Colonic mucosa (tissue), 4 donors: ENCODE data around the gene CD38. TPM values are rescaled to one million over a fixed set of nuclear protein-coding genes. Genes with fewer than 3 reads are reported as not detected.
"Not testable (repeated sequence)": the region's sequence is repeated elsewhere in the genome, so short reads cannot be mapped to it uniquely, and the experiment has no call there.

Experiments used
- DNase-seq: peaks from one replicate; pipeline ENCODE4 v3.0.0-alpha.2; 2020
- H3K27ac ChIP-seq: fragments of 200-600 bp; one replicate; pipeline ENCODE4 v1.8.0; 2021
- H3K27me3 ChIP-seq: fragments of 200-600 bp; one replicate; pipeline ENCODE4 v1.8.0; 2021
- H3K36me3 ChIP-seq: fragments of 200-600 bp; one replicate; pipeline ENCODE4 v1.8.0; 2021
- H3K4me1 ChIP-seq: fragments of 200-600 bp; one replicate; pipeline ENCODE4 v1.8.0; 2021; ENCODE audit warnings: mild to moderate bottlenecking
- H3K4me3 ChIP-seq: fragments of 200-600 bp; one replicate; pipeline ENCODE4 v1.8.0; 2021
- H3K9ac ChIP-seq, 2 donors: one replicate each; pipeline ENCODE4 v1.7.0; 2013; ENCODE audit warnings: control low read depth in 2 of 2, low read depth in 2 of 2, low read length in 2 of 2
- H3K9me3 ChIP-seq: fragments of 200-600 bp; one replicate; pipeline ENCODE4 v1.8.0; 2021
- CTCF ChIP-seq: fragments of 200-600 bp; IDR thresholded peaks from one replicate; pipeline ENCODE4 v1.8.0; 2022; ENCODE audit warnings: antibody characterized with exemption, mild to moderate bottlenecking
- intact Hi-C: fragments of 100-400 bp; cut with DNase I; formaldehyde crosslinking; loops from one replicate; pipeline ENCODE4 v1.14.1; 2022
- total RNA-seq, 2 donors: library from RNA; stranded (reverse); fragmentation: NEBNext Ultra II Directional in 1 of 2; extraction: Animal tissue kit (Norgen Biotek cat#: 25700) in 1 of 2; gene quantifications; one replicate each; pipeline ENCODE4 v1.2.1, GENCODE V29; 2021
- donor health status: healthy.
- donor health status: DM: no; HTN: no; CAD: no.
- donor health status: DM: no; HTN: no; CAD: no.

The CD38 gene
- total RNA-seq, 2 donors from 2014 or later: 2.5 to 2.6 TPM

GRCh38 chr4:15799141-15799540 is 21.0 kb downstream of the CD38 start:
- H3K36me3 ChIP-seq: no peaks in the 10 kb centered on the region
- no peak for TF ChIP-seq CTCF
- intact Hi-C loops: no loop called here
- H3K27ac ChIP-seq: no peak overlapping the region
- H3K27me3 ChIP-seq: no peaks in the 10 kb centered on the region
- no peak overlapping the region for H3K4me3 ChIP-seq
- H3K9me3 ChIP-seq: no peaks in the 10 kb centered on the region
- DNase-seq: no peak
- no peaks in the 10 kb centered on the region for H3K4me1 ChIP-seq
- no peak overlapping the region for H3K9ac ChIP-seq

GRCh38 chr4:15799701-15800100 is 21.6 kb downstream of the CD38 start:
- TF ChIP-seq CTCF: no peak
- Histone ChIP-seq H3K4me3 (no peak overlapping the region), H3K36me3 (no peaks in the 10 kb centered on the region), H3K27me3 (no peaks in the 10 kb centered on the region), H3K9ac (no peak overlapping the region), H3K4me1 (no peaks in the 10 kb centered on the region), H3K9me3 (no peaks in the 10 kb centered on the region), H3K27ac (no peak overlapping the region)
- intact Hi-C loops: loop anchor here (5.0 kb wide), 1 partner anchor 62 kb away; no protein-coding TSS in a partner anchor
- no peak for DNase-seq

- H3K4me3 ChIP-seq, H3K9ac ChIP-seq: not testable (repeated sequence)
- intact Hi-C loops: loop anchor here (5.0 kb wide), 1 partner anchor 65 kb away; no protein-coding TSS in a partner anchor
These were observed 24.4 kb downstream of the CD38 start for GRCh38 chr4:15802497-15802896.

GRCh38 chr4:15805583-15806517 is 27.7 kb downstream of the CD38 start:
- Histone ChIP-seq H3K4me1 (no peaks in the 10 kb centered on the region), H3K27me3 (no peaks in the 10 kb centered on the region), H3K9ac (no peak overlapping the region), H3K9me3 (no peaks in the 10 kb centered on the region), H3K4me3 (no peak overlapping the region), H3K36me3 (no peaks in the 10 kb centered on the region), H3K27ac (no peak overlapping the region)
- DNase-seq: peak; percentile 51
- TF ChIP-seq CTCF: peak; percentile 55
- intact Hi-C loops: loop anchor here (5.0 kb wide), 3 partner anchors 71 to 196 kb away; no protein-coding TSS in a partner anchor

More at GRCh38 chr4:15802497-15802896, 24.4 kb downstream of the CD38 start:
- not testable (repeated sequence) for H3K4me1 ChIP-seq, H3K36me3 ChIP-seq, H3K9me3 ChIP-seq, H3K27me3 ChIP-seq, H3K27ac ChIP-seq, DNase-seq

GRCh38 chr4:15809058-15809457 is 30.9 kb downstream of the CD38 start:
- Histone ChIP-seq H3K27me3 (no peaks in the 10 kb centered on the region), H3K4me1 (no peaks in the 10 kb centered on the region), H3K9ac (no peak overlapping the region), H3K4me3 (no peak overlapping the region), H3K27ac (no peak overlapping the region), H3K36me3 (no peaks in the 10 kb centered on the region), H3K9me3 (no peaks in the 10 kb centered on the region)
- intact Hi-C loops: loop anchor here (5.0 kb wide), 3 partner anchors 68 to 193 kb away; no protein-coding TSS in a partner anchor
- no peak for DNase-seq
- no peak for TF ChIP-seq CTCF

- intact Hi-C loops: loop anchor here (5.0 kb wide), 3 partner anchors 68 to 193 kb away; no protein-coding TSS in a partner anchor
- H3K36me3 ChIP-seq: no peaks in the 10 kb centered on the region
- H3K9me3 ChIP-seq: no peaks in the 10 kb centered on the region
- DNase-seq: no peak
- no peaks in the 10 kb centered on the region for H3K4me1 ChIP-seq
- H3K27me3 ChIP-seq: no peaks in the 10 kb centered on the region
- TF ChIP-seq CTCF: no peak
- no peak overlapping the region for H3K4me3 ChIP-seq
- H3K9ac ChIP-seq: no peak overlapping the region
- no peak overlapping the region for H3K27ac ChIP-seq
These were observed 31.3 kb downstream of the CD38 start for GRCh38 chr4:15809466-15809865.
